ENCODE results near the gene ZDHHC9. TPM values are rescaled to one million over a fixed set of nuclear protein-coding genes. Genes with fewer than 3 reads are reported as not detected.

ZDHHC9 gene
- total and polyA plus RNA-seq, 9 of the 15 experiments (the other 6 are each of a cell fraction or from before 2014, with no cell fraction given): 6.8 to 22.4 (median 9.1) TPM

DNA sequence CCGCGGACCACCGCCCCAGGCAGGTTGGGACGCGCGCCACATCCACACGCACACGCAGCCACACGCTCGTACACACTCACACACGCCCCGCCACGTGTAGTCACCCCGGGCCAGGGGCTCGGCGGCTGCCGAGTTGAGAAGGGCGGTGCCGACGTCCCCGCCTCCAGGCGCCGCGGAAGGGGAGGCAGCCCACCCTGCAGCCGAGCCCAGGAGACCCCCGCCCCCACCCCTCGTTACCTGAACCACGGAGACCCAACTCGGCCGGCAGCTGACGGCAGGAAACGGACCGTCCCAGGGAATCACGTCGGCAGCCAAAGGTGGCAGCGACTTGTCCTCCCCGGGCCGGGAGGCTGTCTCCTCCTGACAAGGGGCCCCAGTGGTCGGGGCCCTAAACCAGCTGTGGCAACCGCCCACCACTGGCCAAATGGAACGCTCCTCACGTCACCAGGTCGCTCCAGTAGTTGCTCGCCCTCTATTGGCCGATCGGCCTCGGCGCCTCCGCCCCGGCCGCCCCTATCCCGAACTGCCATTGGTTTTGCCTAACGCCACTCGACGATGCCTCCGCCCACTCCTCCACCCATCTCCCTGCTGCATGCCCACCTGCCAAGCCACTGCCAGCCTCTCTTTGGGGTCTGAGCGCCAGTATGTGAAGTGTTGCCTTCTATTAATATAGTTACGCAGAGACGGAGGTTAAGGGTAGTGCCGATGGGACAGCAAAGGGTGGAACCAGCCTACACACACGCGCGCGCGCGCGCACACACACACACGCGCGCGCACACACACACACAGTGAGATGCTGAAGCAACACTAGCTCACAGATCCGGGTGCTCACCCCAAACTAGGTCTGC lies at the start of gene ZDHHC9 (continued):
- TF ChIP-seq, protein P1, sequence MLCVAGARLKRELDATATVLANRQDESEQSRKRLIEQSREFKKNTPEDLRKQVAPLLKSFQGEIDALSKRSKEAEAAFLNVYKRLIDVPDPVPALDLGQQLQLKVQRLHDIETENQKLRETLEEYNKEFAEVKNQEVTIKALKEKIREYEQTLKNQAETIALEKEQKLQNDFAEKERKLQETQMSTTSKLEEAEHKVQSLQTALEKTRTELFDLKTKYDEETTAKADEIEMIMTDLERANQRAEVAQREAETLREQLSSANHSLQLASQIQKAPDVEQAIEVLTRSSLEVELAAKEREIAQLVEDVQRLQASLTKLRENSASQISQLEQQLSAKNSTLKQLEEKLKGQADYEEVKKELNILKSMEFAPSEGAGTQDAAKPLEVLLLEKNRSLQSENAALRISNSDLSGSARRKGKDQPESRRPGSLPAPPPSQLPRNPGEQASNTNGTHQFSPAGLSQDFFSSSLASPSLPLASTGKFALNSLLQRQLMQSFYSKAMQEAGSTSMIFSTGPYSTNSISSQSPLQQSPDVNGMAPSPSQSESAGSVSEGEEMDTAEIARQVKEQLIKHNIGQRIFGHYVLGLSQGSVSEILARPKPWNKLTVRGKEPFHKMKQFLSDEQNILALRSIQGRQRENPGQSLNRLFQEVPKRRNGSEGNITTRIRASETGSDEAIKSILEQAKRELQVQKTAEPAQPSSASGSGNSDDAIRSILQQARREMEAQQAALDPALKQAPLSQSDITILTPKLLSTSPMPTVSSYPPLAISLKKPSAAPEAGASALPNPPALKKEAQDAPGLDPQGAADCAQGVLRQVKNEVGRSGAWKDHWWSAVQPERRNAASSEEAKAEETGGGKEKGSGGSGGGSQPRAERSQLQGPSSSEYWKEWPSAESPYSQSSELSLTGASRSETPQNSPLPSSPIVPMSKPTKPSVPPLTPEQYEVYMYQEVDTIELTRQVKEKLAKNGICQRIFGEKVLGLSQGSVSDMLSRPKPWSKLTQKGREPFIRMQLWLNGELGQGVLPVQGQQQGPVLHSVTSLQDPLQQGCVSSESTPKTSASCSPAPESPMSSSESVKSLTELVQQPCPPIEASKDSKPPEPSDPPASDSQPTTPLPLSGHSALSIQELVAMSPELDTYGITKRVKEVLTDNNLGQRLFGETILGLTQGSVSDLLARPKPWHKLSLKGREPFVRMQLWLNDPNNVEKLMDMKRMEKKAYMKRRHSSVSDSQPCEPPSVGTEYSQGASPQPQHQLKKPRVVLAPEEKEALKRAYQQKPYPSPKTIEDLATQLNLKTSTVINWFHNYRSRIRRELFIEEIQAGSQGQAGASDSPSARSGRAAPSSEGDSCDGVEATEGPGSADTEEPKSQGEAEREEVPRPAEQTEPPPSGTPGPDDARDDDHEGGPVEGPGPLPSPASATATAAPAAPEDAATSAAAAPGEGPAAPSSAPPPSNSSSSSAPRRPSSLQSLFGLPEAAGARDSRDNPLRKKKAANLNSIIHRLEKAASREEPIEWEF (CRISPR knock-in tag; IDR thresholded peaks at IDR 0.05): no peak
- no peak for TF ChIP-seq SRSF9 (IDR thresholded peaks at IDR 0.05; ENCODE audit: borderline replicate concordance, low read depth, low read length)
- TF ChIP-seq, protein P2, sequence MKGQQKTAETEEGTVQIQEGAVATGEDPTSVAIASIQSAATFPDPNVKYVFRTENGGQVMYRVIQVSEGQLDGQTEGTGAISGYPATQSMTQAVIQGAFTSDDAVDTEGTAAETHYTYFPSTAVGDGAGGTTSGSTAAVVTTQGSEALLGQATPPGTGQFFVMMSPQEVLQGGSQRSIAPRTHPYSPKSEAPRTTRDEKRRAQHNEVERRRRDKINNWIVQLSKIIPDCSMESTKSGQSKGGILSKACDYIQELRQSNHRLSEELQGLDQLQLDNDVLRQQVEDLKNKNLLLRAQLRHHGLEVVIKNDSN (CRISPR knock-in tag; IDR thresholded peaks at IDR 0.05): no peak
- TF ChIP-seq HMG20A (CRISPR knock-in tag; conservative IDR thresholded peaks at IDR 0.05): no peak
- no peak for TF ChIP-seq TCFL5 (CRISPR knock-in tag; conservative IDR thresholded peaks at IDR 0.05)
- TF ChIP-seq MIER1 (IDR thresholded peaks at IDR 0.05; ENCODE audit: low read depth): no peak
- no peak for TF ChIP-seq POLR3G (IDR thresholded peaks at IDR 0.05; ENCODE audit: extremely low read depth, insufficient read length, insufficient replicate concordance)
- TF ChIP-seq, protein P3, sequence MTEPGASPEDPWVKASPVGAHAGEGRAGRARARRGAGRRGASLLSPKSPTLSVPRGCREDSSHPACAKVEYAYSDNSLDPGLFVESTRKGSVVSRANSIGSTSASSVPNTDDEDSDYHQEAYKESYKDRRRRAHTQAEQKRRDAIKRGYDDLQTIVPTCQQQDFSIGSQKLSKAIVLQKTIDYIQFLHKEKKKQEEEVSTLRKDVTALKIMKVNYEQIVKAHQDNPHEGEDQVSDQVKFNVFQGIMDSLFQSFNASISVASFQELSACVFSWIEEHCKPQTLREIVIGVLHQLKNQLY (CRISPR knock-in tag; conservative IDR thresholded peaks at IDR 0.05): no peak
- TF ChIP-seq, protein P4, sequence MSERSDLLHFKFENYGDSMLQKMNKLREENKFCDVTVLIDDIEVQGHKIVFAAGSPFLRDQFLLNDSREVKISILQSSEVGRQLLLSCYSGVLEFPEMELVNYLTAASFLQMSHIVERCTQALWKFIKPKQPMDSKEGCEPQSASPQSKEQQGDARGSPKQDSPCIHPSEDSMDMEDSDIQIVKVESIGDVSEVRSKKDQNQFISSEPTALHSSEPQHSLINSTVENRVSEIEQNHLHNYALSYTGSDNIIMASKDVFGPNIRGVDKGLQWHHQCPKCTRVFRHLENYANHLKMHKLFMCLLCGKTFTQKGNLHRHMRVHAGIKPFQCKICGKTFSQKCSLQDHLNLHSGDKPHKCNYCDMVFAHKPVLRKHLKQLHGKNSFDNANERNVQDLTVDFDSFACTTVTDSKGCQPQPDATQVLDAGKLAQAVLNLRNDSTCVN (CRISPR knock-in tag; IDR thresholded peaks at IDR 0.05): no peak
- no peak for TF ChIP-seq ZNF717 (CRISPR knock-in tag; IDR thresholded peaks at IDR 0.05)
- no peak for TF ChIP-seq TAF15 (IDR thresholded peaks at IDR 0.05; ENCODE audit: low read depth, low read length)
- no peak for TF ChIP-seq ZNF764 (CRISPR knock-in tag; IDR thresholded peaks at IDR 0.05; ENCODE audit: low read depth)
- TF ChIP-seq KDM1A (IDR thresholded peaks at IDR 0.05): no peak
- TF ChIP-seq POU5F1 (IDR thresholded peaks at IDR 0.05; ENCODE audit: borderline replicate concordance, low read depth, low read length, partially characterized antibody): no peak
- TF ChIP-seq, protein P5, sequence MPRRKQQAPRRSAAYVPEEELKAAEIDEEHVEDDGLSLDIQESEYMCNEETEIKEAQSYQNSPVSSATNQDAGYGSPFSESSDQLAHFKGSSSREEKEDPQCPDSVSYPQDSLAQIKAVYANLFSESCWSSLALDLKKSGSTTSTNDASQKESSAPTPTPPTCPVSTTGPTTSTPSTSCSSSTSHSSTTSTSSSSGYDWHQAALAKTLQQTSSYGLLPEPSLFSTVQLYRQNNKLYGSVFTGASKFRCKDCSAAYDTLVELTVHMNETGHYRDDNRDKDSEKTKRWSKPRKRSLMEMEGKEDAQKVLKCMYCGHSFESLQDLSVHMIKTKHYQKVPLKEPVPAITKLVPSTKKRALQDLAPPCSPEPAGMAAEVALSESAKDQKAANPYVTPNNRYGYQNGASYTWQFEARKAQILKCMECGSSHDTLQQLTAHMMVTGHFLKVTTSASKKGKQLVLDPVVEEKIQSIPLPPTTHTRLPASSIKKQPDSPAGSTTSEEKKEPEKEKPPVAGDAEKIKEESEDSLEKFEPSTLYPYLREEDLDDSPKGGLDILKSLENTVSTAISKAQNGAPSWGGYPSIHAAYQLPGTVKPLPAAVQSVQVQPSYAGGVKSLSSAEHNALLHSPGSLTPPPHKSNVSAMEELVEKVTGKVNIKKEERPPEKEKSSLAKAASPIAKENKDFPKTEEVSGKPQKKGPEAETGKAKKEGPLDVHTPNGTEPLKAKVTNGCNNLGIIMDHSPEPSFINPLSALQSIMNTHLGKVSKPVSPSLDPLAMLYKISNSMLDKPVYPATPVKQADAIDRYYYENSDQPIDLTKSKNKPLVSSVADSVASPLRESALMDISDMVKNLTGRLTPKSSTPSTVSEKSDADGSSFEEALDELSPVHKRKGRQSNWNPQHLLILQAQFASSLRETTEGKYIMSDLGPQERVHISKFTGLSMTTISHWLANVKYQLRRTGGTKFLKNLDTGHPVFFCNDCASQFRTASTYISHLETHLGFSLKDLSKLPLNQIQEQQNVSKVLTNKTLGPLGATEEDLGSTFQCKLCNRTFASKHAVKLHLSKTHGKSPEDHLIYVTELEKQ (CRISPR knock-in tag; IDR thresholded peaks at IDR 0.05): no peak

Data from K562 (cell line).